HG02678 (cell line): ENCODE data around the gene PRODH.
"Not testable (repeated sequence)": the region's sequence is repeated elsewhere in the genome, so short reads cannot be mapped to it uniquely, and the experiment has no call there.

Experiments used
- ATAC-seq: cut with Tn5 transposase; IDR thresholded peaks from one replicate; pipeline ENCODE4 v1.9.1; 2021; ENCODE audit warnings: mild to moderate bottlenecking, moderate library complexity; ENCODE audit not compliant: unreplicated experiment

Gene PRODH

DNA sequence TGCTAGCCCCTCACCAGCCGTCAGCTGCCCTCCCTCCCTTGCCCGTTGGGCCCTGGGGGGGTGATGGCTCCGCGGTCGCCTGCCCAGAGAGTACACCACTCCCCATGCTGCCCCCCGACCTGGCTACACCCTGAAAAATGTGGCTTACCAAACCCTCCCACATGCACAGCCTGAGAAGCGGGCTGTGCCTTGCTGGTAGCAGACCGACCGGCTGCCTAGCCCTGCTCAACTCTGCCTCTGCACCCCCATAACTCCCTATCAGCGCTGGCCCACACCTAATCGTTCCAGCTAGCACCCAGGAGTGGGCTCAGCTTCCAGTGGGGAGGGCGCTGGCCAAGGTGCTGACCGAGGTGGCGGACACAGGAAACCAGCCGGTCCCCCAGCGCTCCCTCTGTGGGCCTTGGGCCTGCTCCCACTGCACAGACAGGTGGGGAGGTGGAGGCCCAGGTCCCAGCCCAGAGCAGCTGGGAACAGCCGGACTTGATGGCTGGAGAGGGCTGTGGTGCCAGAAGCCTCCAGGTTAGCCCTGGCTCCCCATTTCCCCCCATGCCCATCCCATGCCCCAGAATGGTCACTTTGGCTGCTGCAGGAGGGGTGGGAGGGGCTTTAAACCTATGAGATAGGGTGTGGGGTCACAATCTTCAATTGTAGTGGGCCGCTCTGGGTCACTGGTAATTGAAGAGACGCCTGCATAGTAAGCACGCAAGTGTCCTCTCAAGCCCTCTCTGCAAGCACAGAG, 32.1 kb upstream of the PRODH start:
- no peak for ATAC-seq

DNA sequence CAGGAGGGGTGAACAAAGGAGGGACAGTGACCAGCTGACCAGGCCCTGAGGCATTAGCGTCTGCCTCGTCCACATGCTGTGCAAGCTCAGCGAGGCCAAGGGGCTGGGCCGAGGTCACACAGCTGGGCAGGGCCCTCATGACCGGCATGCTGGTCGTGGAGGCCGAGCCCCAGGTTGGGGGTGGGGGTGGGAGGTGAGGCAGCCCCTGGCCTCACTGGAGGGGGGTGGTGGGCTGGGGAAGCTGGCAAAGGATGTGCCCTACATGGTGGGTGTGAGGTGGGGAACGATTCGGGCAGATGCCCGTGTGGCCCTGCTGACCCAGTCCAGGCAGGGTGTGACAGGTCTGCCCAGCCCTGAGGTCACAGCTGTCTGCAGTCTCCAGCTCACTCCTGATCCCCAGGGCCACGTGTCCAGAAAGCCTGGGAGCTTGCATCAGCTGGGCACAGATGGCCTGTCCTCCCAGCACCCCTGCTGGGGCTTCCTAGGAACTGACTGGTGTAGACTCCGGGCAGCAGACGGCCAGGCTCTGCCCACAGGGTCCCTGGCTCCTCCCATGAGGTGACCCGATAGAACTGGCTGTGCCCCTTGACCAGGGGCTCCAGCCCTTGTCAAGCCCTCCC, 31.4 kb upstream of the PRODH start:
- not testable (repeated sequence) for ATAC-seq

DNA sequence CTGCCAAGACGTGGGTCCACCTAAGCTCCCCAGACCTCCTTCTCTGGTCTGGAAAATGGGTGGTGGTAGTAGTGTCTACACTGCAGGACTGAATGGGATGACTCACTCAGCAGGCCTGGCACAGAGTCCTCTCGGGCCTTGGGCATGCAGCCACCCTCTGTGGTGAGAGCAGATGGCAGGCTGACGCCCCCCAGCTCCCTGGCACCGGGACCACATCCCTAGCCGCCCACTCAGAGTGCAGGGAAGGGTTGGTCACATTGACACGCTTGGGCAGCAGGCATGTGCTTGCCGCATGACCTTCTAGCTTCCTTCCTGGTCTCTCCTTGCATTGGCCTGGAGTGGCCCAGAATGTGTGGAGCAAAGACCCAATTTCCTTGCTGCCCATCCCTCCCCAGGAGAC, 30.7 kb upstream of the PRODH start:
- ATAC-seq: no peak

DNA sequence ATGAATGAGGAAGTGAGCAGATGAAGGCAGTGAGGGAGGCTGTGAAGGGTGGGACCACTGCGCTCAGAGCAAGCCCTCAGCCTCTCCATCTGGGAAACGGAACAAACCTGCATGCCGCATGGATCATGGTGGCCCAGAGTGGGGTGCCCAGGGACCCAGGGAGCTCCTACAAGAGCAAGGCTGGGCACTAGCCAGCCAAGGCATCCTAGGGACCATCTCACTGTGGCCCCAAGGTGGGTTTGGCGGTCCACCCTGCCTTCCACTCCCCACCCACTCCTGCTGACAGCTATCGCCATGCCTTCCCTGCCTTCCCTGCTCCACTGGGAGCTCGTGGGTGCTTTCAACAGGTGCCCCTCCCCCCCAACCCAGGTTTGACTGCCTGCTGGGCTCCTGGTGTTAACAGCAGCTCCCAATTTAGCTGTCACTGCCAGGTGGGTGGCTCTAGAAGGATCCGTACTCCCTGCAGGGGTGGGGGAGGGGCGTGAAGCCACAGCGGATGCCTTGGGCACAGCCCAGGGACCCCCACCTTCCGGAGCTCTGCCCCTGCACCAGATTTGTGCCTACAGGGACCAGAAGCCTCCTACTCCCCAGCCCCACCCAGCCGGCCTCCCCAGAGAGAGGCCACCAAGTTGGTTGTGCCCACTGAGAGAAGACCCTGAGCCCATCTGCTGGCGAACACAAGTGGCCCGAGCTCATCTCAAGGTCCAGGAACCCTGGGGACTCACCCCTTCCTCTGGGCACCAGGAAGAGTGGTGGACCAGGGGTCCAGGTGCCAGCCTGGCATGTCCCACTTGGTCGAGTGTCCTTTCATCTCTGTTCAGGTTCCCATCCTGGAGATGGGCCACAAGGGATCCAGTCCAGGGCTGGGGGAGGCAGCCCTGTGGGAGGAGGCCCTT, 29.7 kb upstream of the PRODH start:
- no peak for ATAC-seq

DNA sequence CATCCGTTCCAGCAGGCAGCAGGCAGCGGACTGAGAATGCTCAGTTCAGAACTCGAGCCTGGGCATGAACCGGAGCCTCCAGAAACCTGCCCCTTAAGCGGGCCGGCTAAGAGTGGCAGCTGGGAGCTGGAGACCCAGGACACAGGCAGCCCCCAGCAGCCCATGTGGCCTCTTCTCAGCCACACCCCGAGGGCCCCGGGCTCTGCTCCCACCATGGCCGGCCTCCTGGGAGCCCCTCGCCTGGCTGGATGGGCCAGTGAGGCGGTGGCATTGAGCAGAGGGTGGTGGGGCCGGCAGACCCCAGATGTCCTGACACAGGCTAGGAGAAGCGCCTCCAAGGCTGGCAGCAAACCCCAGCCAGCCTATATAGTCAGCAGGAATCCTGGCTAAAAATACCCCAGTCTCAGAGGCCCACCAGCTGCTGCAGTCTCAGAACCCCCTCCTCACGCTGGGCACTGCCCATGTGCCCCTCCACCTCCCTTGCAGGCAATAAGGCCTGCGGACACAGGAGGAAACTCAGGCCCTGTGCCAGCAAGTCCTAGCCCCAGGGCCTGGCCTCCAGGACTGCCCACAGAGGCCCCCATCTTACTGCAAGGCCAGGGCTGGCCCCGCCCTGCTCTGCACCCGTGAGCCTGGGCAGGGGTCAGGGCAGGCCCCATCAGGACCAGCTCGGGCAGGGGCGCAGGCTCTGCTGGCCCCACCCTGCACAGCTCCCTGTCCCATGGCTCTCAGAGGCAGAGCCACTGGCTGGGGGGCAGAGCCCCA, 28.6 kb upstream of the PRODH start:
- not testable (repeated sequence) for ATAC-seq

DNA sequence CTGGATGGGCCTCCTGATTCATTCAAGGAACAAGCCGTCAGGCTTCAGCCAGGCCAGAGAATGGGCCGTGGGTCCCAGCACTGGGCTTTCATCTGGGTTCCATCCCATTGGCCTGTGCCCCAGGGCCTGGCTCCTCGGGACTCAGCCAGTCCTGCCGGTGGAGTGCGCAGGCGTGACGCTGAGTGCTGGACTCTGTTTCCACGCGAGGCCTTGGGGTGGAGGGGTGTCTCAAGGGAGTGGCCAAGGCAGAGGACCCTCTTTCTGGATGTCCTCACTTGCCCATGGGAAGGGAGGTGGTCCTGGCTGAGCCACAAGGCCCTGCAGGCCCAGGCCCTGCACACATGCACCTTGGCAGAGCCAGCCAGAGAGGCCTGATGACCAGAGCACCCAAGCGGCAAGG, 28.0 kb upstream of the PRODH start:
- not testable (repeated sequence) for ATAC-seq

DNA sequence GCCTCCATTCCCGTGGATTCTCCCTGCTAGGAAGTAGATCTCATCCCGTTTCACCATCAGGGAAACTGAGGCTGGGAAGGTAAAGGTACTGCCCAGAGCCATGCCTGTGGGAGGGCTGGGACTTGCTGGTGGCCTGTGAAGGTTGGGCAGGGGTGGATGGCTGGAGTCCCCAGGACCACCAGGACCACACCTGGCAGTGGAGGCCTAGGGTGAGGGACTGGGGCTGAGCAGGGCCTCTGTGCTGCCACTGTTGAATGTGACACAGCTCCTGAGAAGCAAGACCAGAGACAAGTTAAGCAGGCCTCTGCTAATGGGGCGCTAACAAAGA, 26.2 kb upstream of the PRODH start:
- ATAC-seq: no peak

DNA sequence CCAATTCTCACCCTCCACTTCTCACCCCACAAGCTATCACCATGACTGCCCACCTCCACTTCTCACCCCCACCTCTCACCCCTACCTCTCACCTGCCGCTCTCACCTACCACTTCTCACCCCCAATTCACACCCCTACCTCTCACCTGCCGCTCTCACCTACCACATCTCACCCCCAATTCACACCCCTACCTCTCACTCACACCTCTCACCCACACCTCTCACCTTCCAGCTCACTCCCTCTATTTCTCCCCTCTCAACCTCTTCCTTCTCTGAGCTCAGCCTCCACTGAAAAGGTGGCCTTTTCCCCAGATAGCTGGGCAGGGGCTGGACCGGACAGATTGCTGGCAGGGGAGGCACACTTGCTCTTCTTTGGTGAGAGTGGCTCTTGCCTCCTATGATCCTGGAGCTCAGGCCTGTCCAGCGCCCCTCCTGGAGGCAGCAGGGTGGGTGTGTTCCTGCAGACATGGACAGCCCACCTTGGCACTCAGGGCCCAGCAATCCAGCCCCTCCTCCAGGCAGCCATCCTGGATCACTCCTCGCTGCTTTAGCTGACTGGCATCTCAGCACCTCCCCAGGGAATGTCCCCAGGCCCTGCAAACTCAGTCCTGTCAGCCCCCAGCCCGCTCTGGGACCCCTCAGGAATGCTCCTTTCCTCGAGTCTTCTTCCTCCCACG, 25.7 kb upstream of the PRODH start:
- ATAC-seq: not testable (repeated sequence)

DNA sequence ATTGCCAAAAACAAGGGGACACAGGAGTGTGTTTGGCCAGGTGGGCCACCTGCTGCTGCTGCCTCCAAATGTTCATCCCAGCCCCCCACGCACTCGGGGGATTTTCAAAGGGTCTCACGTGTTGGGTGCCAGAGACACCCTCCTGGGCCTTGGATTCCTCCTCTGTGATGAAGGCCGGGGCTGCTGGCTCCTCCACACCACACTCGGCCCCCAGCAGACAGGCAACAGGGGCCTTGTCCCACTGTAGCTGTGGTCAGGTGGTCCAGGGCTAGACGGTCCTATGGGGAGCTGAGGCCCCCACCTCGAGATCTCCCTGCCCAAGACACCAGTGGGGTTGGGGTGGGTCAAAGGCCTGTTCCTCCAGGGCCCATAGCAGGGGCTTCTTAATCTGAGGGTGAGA, 25.1 kb upstream of the PRODH start:
- not testable (repeated sequence) for ATAC-seq

DNA sequence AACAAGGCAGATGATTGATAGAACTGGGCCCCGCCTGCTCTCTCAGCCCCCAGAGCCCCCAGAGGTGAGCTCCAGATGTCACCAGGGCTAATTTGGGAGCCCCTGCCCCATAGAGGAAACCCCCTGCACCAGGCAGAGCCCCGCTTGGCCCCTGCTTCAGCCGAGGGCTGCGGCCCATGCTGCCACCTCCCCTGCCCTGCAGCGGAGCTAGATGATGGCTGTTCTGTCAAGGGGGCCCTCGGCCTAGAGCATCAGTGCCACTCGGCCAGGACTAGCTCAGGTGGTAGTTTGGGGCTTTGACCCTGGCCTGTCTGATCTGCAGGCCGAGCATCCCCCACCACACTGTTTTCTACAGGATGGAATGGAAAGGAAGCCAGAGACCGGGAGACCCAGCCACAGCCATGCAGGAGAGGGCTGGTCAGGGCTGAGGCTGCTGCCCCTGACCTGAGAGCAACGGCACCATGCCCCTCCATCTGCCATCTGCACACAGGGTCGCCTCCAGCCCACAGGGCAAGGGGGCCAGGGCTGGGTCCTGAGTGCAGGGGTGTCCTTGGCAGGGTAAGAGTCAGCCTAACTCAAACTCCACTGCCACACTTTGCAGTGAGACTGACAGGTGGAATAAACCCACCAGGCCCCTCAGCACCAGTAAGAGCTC, 24.2 kb upstream of the PRODH start:
- ATAC-seq: not testable (repeated sequence)

DNA sequence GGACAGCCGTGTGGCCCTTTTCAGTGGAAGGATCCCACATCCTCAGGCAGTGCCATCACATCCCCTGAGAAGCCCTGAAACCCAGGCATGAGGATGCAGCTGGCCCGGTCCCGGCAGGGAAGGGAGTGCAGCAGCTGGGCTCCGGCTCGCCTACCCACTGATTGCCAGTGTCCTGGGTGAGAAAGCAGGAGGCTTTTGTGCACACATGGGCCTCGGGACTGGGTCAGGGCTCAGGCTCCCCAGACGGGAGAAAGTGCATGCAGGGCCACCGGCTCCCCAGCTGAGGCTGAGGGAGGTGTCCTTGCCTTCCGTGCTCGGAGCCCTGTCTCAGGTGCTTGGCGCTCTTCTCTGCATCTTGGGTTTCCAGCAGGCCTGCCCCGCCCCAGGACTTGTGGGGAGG, 23.6 kb upstream of the PRODH start:
- not testable (repeated sequence) for ATAC-seq

DNA sequence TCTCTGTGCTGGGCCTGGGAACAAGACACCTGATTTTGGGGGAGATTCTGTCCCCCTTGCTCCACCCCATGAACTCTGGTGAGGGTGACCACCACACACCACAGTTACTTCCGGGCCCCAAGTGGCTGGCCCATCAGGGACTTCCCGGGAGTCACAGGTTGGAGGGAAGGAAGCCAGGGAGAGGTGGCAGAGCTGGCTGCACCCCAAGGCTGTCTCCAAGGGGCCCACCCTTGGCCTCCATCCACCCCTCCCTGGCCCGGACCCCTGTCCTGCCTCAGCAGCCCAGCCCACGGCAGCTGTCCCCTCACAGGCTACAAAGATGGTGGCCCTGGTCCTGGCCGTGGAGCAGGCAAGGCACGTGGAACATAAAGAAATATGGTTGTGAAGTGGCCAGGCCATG, 23.2 kb upstream of the PRODH start:
- not testable (repeated sequence) for ATAC-seq

DNA sequence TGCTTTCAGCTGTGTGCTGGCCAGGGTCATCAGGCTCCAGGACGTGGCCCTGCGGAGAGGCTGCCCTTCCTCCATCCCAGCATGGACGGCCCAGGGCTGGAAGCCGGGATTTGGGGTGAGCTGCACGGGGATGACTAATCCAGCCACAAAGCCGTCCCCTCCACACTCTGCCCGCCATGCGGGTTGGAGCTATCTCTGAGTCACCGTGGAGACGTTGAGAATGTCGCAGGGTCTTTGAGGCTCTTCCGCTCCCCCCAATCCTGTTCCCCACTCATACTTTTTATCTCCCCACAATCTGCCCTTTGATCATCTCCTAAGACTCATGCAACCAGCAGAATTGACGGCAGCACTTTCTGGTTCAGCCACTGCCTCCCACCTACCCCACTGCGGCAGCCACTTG, 22.6 kb upstream of the PRODH start:
- ATAC-seq: not testable (repeated sequence)

DNA sequence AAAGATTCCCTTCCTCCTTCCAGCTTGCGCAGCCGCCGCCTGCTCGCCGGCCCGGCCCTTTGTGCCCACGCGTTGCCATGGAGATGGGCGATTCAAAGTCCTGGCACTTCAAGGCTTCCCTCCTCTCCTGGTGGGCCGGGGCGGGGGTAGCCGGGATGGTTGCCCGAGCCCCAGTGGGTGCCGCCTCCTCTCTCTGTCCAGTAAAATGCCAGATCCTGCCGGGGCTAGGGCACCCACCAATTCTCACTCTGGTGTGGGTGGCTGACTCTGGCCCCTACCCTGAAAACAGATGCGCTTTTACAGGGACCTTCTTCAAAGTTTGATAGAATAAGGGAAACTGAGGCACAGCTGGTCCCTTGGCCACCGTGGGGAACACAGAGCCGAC, 22.2 kb upstream of the PRODH start:
- ATAC-seq: not testable (repeated sequence)

DNA sequence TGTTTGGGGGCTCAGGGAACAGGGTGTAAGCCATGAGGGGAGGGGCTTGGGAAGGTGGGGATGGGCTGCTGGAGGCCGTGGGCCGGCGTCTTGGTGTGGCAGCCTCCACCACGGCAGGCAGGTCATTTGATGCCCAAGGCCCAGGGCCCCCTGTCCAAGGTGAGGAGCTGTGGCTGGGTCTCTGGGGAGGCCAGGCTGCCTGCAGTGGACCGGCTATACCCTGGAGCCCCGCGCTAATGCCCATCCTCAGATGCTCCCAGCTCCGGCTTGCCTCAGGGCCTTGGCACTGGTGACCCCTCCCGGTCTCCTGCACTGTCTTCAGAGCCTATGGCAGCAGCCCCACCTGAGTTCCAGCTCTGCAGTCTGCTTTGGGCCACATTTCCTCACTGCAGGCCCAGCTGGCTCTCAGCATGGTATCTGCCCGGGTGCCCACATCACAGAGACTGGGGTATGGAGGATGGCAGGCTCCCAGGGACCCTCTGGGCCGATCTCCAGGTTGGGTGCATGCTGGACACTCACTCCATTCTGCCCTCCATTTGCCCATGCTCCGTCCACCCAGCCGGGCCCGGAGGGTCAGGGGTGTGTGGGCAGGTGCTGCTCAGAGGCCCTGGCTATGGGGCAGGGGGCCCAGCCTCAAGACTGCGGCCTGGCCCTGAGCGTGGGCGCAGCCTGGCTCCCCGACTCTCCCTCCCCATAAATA, 21.7 kb upstream of the PRODH start:
- ATAC-seq: not testable (repeated sequence)

DNA sequence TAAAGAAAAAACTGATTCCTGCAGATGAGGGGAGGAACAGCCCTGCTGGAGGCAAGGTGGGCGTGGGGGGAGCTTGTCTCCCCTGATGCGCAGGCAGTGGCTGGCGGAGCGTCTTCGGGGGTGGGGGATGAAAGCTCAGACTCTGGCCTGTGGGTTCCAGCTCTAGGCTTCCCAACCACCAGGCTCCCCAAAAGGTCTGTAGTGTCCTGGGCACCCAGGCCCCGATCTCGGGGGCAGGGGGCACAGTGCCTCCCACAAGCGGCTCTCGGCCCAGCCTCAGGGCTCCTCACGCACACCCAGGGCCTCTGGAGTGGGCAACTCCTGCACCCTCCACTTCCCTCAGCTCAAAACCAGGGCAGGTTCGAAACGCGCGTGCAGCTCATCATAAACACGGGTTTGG, 20.9 kb upstream of the PRODH start:
- ATAC-seq: not testable (repeated sequence)

DNA sequence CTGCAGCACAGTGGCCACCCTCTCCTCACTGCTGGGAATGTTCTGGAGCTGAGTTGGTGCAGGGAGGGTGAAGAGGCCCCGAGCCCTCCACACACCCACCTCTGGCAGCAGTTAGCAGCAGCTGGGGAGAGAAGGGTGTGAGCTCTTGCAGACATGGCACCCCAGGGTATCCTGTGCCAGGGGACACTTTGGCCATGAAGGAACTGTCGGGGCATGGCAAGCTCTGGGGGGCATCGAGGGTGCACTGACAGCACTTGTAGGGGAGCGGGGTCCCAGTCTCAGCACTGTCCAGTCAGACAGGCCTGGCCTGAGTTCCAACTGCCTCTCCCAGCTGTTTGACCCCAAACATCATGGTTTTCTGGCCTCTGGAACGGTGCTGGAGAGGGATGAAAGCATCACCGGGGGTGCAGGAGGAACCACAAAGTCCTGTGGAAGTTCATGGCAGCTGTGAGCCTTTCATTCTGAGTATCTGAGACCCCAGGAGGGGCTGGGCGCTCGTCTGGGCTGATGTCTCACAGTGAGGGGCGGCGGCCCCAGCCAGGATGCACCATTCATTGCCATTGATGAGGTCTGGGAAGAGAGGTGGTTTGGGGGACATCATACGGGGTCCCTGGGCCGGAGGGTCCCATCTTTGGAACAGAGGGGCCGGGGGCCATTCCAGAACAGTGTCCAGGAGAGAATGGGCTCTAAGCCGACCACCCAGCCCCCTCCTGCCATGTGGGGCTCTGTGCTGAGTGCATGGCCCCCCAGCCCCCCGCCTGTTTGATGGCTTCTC, 20.2 kb upstream of the PRODH start:
- not testable (repeated sequence) for ATAC-seq

DNA sequence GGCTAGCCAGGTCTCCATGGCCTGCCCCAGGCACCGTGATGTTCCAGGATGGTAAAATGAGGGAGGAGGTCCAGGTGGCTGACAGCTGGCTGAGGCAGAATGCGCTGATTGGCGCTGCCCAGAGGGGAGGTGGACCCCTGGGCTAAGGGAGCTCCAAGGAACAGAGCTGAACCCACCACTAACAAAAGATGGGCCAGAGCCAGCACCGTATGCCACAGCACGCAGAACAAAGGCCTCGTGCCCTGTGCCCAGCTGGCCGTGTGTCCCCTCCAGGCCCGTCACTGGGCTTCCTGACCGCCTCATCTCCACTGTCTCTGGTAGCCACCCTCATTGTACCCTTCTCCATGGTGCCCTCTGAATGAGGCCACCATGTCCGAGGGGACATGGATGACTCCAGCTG, 19.6 kb upstream of the PRODH start:
- no peak for ATAC-seq
